GM12864 (cell line): ENCODE results near the gene CBX5.
A peak's percentile ranks its signal among the peaks of the same experiment; 100 is the strongest.

Source experiments
- DNase-seq: peaks from one replicate; pipeline ENCODE4 v3.0.0-alpha.2; 2011; ENCODE audit warnings: low read depth
- H3K4me3 ChIP-seq: 2 replicates; pipeline ENCODE4 v1.5.1; 2011; ENCODE audit warnings: mild to moderate bottlenecking, low read depth, low read length, control low read depth
- TF ChIP-seq, protein P1 (sequence below): IDR thresholded peaks from 2 replicates; pipeline ENCODE4 v1.5.1; 2011; ENCODE audit warnings: low read depth, mild to moderate bottlenecking, moderate library complexity, low read length, control low read depth, inconsistent platforms; ENCODE audit errors: missing control alignments

CBX5 gene

DNA sequence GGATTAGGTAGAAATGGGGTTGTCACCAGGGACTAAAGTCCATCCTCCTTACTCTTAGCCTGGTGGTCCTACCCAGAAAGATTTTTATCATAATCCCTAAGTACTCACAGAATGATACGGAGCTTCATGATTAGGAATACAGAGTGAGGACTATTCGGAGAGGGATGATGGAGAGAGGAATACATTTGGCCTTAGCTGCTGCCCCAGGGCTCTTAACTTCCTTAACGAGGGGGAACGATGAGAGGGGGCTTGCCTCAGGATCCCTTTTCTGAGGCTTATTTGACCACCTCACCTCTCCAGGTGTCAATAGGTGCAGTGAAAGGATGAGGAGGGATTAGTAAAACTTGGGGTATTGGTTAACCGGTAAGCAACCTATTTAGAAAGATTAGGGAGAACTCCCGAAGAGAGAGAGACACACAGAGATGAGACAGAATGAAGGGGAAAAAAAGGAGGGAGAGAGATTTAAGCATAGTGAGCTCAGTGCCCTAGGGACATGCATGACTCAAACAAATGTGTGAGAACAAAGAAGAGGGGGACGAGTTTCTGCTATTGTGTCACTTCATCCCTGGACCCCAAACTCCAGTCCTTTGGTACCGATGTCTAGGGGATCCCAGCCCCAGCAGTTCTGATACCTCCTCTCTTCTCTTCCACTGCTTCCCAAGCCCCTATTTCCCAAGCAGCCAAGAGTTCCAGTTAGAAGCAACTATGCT is 19.7 kb upstream of the CBX5 start:
- H3K4me3 ChIP-seq, result no peak overlapping the region
- no peak for DNase-seq
- TF ChIP-seq, protein P1, sequence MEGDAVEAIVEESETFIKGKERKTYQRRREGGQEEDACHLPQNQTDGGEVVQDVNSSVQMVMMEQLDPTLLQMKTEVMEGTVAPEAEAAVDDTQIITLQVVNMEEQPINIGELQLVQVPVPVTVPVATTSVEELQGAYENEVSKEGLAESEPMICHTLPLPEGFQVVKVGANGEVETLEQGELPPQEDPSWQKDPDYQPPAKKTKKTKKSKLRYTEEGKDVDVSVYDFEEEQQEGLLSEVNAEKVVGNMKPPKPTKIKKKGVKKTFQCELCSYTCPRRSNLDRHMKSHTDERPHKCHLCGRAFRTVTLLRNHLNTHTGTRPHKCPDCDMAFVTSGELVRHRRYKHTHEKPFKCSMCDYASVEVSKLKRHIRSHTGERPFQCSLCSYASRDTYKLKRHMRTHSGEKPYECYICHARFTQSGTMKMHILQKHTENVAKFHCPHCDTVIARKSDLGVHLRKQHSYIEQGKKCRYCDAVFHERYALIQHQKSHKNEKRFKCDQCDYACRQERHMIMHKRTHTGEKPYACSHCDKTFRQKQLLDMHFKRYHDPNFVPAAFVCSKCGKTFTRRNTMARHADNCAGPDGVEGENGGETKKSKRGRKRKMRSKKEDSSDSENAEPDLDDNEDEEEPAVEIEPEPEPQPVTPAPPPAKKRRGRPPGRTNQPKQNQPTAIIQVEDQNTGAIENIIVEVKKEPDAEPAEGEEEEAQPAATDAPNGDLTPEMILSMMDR, result no peak

- H3K4me3 ChIP-seq, result no peak overlapping the region
- TF ChIP-seq, protein P1, result no peak
- no peak for DNase-seq
These were observed 19.0 kb upstream of the CBX5 start for GRCh38 chr12:54298904-54299303.

GRCh38 chr12:54296393-54297099 is 16.6 kb upstream of the CBX5 start:
- H3K4me3 ChIP-seq, result no peak overlapping the region
- TF ChIP-seq, protein P1, result no peak
- no peak for DNase-seq

DNA sequence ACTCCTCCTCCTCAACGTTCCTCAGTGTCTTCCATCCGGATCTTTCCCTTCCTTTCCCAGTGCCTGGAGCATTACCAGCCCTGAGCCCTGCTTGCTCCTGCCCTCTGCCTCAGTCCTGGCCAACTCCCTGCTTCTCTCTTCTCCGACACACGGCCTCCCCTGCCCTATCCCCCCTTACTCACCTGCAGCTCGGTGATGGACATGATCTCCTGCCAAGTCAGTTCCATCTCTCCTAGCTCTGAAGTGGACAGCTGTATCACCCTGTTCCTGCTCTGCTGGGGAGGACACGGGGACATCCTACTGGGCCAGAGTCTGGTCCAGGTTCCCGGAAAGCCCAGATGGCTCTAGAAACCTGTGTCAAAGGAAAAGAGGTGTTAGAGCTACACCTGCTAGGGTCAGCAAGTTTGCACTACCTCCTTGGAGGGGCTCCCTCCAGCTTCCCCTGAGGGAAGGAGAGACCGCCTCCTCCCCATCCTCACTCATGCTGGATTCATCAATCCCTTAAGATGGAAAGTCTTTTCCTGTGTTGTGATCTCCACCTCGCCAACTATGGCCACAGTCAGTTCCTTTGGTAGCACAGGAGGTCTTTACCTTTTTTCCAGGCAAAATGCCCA is 15.1 kb upstream of the CBX5 start:
- no peak for DNase-seq
- no peak overlapping the region for H3K4me3 ChIP-seq

GRCh38 chr12:54294152-54294952 is 14.4 kb upstream of the CBX5 start:
- no peak overlapping the region for H3K4me3 ChIP-seq
- no peak for DNase-seq

More for the DNA sequence above, 15.1 kb upstream of the CBX5 start:
- TF ChIP-seq, protein P1, result no peak

DNA sequence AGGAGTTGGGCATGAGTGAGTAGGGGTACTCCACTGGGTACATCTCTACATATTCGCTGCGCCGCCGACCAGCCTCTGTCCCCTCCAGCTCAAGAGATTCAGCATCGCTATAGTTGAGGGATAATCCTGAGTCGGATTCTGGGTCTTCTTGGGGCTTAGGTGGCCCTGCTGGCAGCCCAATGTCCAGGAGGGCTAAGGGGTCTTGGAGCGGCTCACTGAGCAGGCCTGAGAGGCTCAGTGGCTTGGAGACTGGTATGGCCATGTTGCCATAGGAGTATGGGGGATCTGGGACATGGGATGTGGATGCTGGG is 13.0 kb upstream of the CBX5 start:
- no peak overlapping the region for H3K4me3 ChIP-seq
- TF ChIP-seq, protein P1, result no peak
- DNase-seq, result no peak

More at GRCh38 chr12:54294152-54294952, 14.4 kb upstream of the CBX5 start:
- TF ChIP-seq, protein P1, result peak; percentile 91
